Neutrophil (primary cell): ENCODE results near the gene ELMO1.

Experiments used
- H3K27ac ChIP-seq: fragments of 200-600 bp; sonication (generic); 2 replicates; pipeline ENCODE4 v1.5.1; 2016; ENCODE audit warnings: mild to moderate bottlenecking, moderate library complexity
- H3K27me3 ChIP-seq: fragments of 200-600 bp; sonication (generic); 2 replicates; pipeline ENCODE4 v1.6.0; 2016; ENCODE audit warnings: mild to moderate bottlenecking
- H3K36me3 ChIP-seq: fragments of 200-600 bp; sonication (generic); 2 replicates; pipeline ENCODE4 v1.5.1; 2017
- H3K4me1 ChIP-seq, 2 experiments: fragments of 200-600 bp in 1 of 2; sonication (generic) in 1 of 2; 1 replicate in 1 of 2; 2 replicates in 1 of 2; pipeline versions ENCODE4 v1.5.1 to v1.6.1; 2013 to 2016; ENCODE audit warnings: low read depth in 1 of 2, low read length in 1 of 2, mild to moderate bottlenecking in 1 of 2, moderate library complexity in 1 of 2; ENCODE audit not compliant: control insufficient read depth in 1 of 2, insufficient read depth in 1 of 2
- H3K4me3 ChIP-seq, 2 experiments: fragments of 200-600 bp in 1 of 2; sonication (generic) in 1 of 2; 1 replicate in 1 of 2; 2 replicates in 1 of 2; pipeline ENCODE4 v1.5.1; 2013 to 2016; ENCODE audit warnings: low read depth in 1 of 2, low read length in 1 of 2, mild to moderate bottlenecking in 1 of 2, moderate library complexity in 1 of 2
- H3K9me3 ChIP-seq: fragments of 200-600 bp; sonication (generic); 2 replicates; pipeline ENCODE4 v1.5.1; 2016
- TF ChIP-seq, protein P1 (sequence below): fragments of 200-600 bp; sonication (generic); IDR thresholded peaks from 2 replicates; pipeline ENCODE4 v1.5.1; 2016; ENCODE audit warnings: antibody characterized with exemption

The ELMO1 gene

DNA sequence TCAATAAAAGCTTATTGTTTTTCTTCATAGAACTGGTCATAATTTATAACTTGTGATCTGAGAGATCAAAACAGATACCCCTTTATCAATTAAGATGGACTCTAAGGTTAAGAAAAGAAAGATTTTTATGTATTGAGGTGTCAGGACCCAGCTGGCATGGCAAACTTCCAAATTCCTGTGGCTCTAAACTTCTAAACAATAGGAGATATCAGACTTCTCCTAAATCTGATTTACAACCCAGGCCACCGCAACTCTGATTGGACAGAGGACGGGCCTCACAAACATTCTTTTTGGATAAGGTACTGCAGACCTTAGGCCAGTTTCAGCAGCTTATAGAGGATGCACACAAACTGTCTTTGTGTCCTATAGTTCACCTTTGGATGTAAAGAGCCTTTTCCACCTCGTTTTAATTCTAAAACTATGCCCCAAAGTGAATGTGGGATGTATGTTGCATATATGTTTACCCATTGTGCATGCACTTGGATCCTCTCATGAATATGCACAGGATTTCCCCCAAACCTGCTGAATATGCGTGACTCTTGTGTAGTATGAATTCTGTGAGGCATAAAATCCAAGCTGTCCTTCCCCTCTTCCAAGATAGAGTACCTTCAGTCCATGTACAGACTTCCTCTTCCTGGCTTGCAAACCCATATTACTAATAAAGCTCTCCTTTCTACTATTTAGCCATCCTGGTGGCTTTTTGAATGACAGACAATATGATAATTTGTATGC lies 69.0 kb downstream of the ELMO1 start:
- Histone ChIP-seq H3K27ac (no peak overlapping the region), H3K4me1 (no peaks in the 10 kb centered on the region), H3K4me3 (no peak overlapping the region), H3K27me3 (no peaks in the 10 kb centered on the region), H3K9me3 (no peaks in the 10 kb centered on the region), H3K36me3 (no peaks in the 10 kb centered on the region)
- TF ChIP-seq, protein P1, sequence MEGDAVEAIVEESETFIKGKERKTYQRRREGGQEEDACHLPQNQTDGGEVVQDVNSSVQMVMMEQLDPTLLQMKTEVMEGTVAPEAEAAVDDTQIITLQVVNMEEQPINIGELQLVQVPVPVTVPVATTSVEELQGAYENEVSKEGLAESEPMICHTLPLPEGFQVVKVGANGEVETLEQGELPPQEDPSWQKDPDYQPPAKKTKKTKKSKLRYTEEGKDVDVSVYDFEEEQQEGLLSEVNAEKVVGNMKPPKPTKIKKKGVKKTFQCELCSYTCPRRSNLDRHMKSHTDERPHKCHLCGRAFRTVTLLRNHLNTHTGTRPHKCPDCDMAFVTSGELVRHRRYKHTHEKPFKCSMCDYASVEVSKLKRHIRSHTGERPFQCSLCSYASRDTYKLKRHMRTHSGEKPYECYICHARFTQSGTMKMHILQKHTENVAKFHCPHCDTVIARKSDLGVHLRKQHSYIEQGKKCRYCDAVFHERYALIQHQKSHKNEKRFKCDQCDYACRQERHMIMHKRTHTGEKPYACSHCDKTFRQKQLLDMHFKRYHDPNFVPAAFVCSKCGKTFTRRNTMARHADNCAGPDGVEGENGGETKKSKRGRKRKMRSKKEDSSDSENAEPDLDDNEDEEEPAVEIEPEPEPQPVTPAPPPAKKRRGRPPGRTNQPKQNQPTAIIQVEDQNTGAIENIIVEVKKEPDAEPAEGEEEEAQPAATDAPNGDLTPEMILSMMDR: no peak

DNA sequence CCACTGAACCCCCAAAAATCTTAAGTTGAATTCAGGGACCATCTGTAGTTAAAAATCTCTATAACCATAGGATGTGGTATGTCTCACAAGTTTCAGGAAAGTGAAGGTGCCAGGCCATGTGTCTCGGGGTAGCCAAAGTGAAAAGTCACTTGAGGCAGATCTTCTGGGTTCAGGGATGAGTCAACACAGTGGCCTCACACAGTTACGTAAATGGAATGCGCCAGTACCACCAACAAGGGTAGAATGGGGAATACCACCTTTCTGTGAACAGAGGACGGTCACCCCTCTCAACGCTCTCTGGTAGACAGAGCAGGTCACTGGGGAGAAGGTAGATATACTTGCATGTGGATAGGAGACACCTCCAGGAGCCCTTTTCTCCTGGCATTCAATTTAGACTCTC lies 71.4 kb downstream of the ELMO1 start:
- Histone ChIP-seq H3K4me1 (no peaks in the 10 kb centered on the region), H3K9me3 (no peaks in the 10 kb centered on the region), H3K4me3 (no peak overlapping the region), H3K27me3 (no peaks in the 10 kb centered on the region), H3K27ac (no peak overlapping the region), H3K36me3 (peaks cover 6% of the 10 kb centered on the region)
- TF ChIP-seq, protein P1: no peak

DNA sequence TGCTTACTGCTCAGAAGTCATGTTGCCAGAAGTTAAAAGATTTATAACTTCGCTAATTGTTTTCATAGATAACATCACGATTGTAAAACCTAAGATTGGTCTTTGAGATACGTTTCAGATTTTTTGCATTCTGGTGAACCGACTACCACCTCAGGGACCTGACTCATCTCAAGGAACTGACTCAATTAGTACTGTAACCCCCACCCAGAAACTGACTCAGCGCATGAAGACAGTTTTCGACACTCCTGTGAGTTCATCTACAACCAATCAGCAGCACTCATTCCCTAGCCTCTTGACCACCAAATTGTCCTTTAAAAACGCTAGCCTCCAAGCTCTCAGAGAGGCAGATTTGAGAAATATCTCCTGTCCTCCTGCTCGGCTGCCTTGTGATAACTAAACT lies 72.3 kb downstream of the ELMO1 start:
- Histone ChIP-seq H3K27ac (no peak overlapping the region), H3K4me1 (no peaks in the 10 kb centered on the region), H3K9me3 (no peaks in the 10 kb centered on the region), H3K36me3 (peaks cover 6% of the 10 kb centered on the region), H3K27me3 (no peaks in the 10 kb centered on the region), H3K4me3 (no peak overlapping the region)
- TF ChIP-seq, protein P1: no peak

DNA sequence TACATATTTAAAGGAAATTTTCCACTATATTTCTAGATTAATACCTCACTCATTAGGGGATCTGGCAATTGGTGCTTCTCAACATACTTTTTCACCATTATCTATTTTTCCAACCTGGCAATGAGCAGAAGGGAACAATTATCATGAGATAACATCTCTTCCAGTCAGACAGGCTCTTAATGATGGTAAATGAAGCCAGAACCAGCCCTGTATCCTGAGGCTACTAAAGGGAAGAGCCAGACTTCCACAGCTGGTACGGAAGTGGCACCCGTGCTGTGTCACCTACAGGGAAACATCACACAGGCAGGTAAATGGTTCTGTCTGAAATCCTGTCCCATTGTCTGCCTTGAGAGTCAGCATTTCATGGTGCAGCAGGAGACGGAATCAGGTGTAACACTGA lies 75.9 kb downstream of the ELMO1 start:
- H3K9me3 ChIP-seq: no peaks in the 10 kb centered on the region
- no peaks in the 10 kb centered on the region for H3K27me3 ChIP-seq
- TF ChIP-seq, protein P1: no peak
- peaks cover 6% of the 10 kb centered on the region for H3K36me3 ChIP-seq
- H3K27ac ChIP-seq: no peak overlapping the region
- H3K4me1 ChIP-seq: no peaks in the 10 kb centered on the region
- H3K4me3 ChIP-seq: no peak overlapping the region

DNA sequence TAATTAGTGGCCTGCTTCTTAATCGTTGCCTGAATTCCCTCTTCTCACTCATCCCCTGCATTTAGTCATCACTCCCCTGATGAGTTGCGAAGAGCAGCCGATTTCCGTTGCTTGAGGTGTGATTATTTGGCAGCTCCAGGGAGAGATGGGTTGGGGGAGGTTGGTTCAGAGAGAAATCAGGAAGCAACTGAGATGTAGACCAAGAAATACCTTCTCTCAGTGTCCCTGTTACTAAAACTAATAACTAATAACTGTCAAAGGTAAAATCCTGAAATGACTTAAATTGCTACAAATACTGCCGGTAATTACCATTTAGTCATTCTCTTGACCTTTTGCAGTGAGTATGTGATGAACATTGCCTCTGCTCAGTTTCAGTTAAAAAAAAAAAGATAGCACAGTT lies 76.9 kb downstream of the ELMO1 start:
- Histone ChIP-seq H3K36me3 (peaks cover 6% of the 10 kb centered on the region), H3K4me3 (no peak overlapping the region), H3K27me3 (no peaks in the 10 kb centered on the region), H3K4me1 (no peaks in the 10 kb centered on the region), H3K27ac (no peak overlapping the region), H3K9me3 (no peaks in the 10 kb centered on the region)
- TF ChIP-seq, protein P1: no peak
